Epidermal melanocyte (primary cell): ENCODE results near the gene TOMM5.
A peak's percentile ranks its signal among the peaks of the same experiment; 100 is the strongest.
"Not testable (repeated sequence)": the region's sequence is repeated elsewhere in the genome, so short reads cannot be mapped to it uniquely, and the experiment has no call there.

ENCODE experiments used
- DNase-seq: peaks from one replicate; pipeline ENCODE4 v3.0.0; 2011; ENCODE audit warnings: low spot score; ENCODE audit not compliant: insufficient read length

The TOMM5 gene

GRCh38 chr9:37611961-37612360 is 19.6 kb upstream of the TOMM5 start:
- DNase-seq = no peak

- no peak for DNase-seq
Observed at GRCh38 chr9:37611014-37611413, 18.6 kb upstream of the TOMM5 start.

- no peak for DNase-seq
Observed at GRCh38 chr9:37609735-37610397, 17.5 kb upstream of the TOMM5 start.

GRCh38 chr9:37608250-37608649 is 15.9 kb upstream of the TOMM5 start:
- DNase-seq = no peak

- no peak for DNase-seq
Observed at GRCh38 chr9:37604296-37604695, 11.9 kb upstream of the TOMM5 start.

- DNase-seq = no peak
Observed at GRCh38 chr9:37602817-37603216, 10.4 kb upstream of the TOMM5 start.

- DNase-seq = not testable (repeated sequence)
Observed at GRCh38 chr9:37602061-37602460, 9.7 kb upstream of the TOMM5 start.

GRCh38 chr9:37596504-37596903 is 4.1 kb upstream of the TOMM5 start:
- no peak for DNase-seq

- no peak for DNase-seq
Observed at GRCh38 chr9:37593883-37594448, 1.6 kb upstream of the TOMM5 start.

- no peak for DNase-seq
Observed at GRCh38 chr9:37587521-37587920, 4.9 kb downstream of the TOMM5 start.

- no peak for DNase-seq
Observed at GRCh38 chr9:37583522-37584121, 8.8 kb downstream of the TOMM5 start.

- DNase-seq = no peak
Observed at GRCh38 chr9:37582548-37583157, 9.7 kb downstream of the TOMM5 start.

- DNase-seq = no peak
Observed at GRCh38 chr9:37575921-37576721, 16.3 kb downstream of the TOMM5 start, which contains the start of gene FBXO10. Gene FBXO10, minus strand, starts transcription at chr9:37576380. Its CDS starts 34,612 bp downstream, at chr9:37541768.

- no peak for DNase-seq
Observed at GRCh38 chr9:37575511-37575914, 16.9 kb downstream of the TOMM5 start.

GRCh38 chr9:37575001-37575400 is 17.4 kb downstream of the TOMM5 start:
- no peak for DNase-seq

- DNase-seq = no peak
Observed at GRCh38 chr9:37574241-37574721, 18.1 kb downstream of the TOMM5 start.

GRCh38 chr9:37571282-37571681 is 21.1 kb downstream of the TOMM5 start:
- DNase-seq = no peak

- peak; percentile 8 for DNase-seq
Observed at GRCh38 chr9:37566716-37567115, 25.7 kb downstream of the TOMM5 start.

- no peak for DNase-seq
Observed at GRCh38 chr9:37565661-37566618, 26.5 kb downstream of the TOMM5 start.

GRCh38 chr9:37564916-37565315 is 27.5 kb downstream of the TOMM5 start:
- no peak for DNase-seq
